Astrocyte (in vitro differentiated cells and primary cell): Measurements from ENCODE around the gene PCDH12.

Source experiments
- CTCF ChIP-seq: IDR thresholded peaks from 2 replicates; pipeline ENCODE4 v1.5.1; 2011; ENCODE audit warnings: low read depth, mild to moderate bottlenecking, inconsistent platforms, low read length, moderate library complexity; ENCODE audit not compliant: insufficient read depth
- EZH2 ChIP-seq: IDR thresholded peaks from 2 replicates; pipeline ENCODE4 v1.6.1; 2012; ENCODE audit warnings: mild to moderate bottlenecking, low read length, inconsistent platforms; ENCODE audit not compliant: insufficient read depth

DNA sequence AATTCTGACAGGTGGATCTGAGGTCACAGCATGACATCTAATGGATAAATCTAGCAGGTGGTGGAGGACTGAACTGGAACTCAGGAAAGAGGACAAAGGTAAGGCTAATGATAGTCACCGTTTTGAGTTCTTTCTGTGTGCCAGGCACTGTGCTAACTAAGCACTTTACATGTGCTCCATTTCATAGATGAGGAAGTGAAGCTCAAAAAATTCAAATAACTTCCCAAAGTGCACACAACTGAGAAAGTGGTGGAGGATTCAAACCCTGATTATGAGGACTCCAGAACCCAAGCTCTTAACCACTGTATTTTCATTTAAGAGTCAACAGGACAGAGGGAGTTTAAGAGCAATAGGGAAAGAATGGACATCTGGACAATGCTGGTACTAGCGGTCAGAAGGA is 41.5 kb downstream of the PCDH12 start:
- TF ChIP-seq CTCF (no peak), EZH2 (no peak)
